NOMO-1 (cell line): ENCODE data around the gene CHST1.

Experiments
- DNase-seq, 2 experiments: peaks; one replicate each; lab custom pipeline; 2025; ENCODE audit not compliant: unreplicated experiment in 2 of 2; lab: John Stamatoyannopoulos, UW

Gene CHST1

GRCh38 chr11:45665206-45665932, at the start of gene CHST1:
TSS of gene CHST1 (minus strand) at chr11:45665622. CDS start at chr11:45650923, 14,699 bp downstream.
- DNase-seq = peak in 1 of 2 experiments; percentile 9

- no peak for DNase-seq
Observed at GRCh38 chr11:45713573-45713972, 48.2 kb upstream of the CHST1 start.

- DNase-seq = no peak
Observed at GRCh38 chr11:45710561-45710960, 45.1 kb upstream of the CHST1 start.

- DNase-seq = no peak
Observed at GRCh38 chr11:45708887-45709663, 43.7 kb upstream of the CHST1 start.

GRCh38 chr11:45704635-45705034, 39.2 kb upstream of the CHST1 start:
- DNase-seq = no peak

- DNase-seq = no peak
Observed at GRCh38 chr11:45704133-45704532, 38.7 kb upstream of the CHST1 start.

- no peak for DNase-seq
Observed at GRCh38 chr11:45702511-45702910, 37.1 kb upstream of the CHST1 start.

- DNase-seq = no peak
Observed at GRCh38 chr11:45698777-45699497, 33.5 kb upstream of the CHST1 start.

GRCh38 chr11:45692808-45693453, 27.5 kb upstream of the CHST1 start:
- DNase-seq = peak in 1 of 2 experiments; percentile 2

- no peak for DNase-seq
Observed at GRCh38 chr11:45688472-45689033, 23.1 kb upstream of the CHST1 start.

GRCh38 chr11:45687836-45688235, 22.4 kb upstream of the CHST1 start:
- DNase-seq = no peak

- DNase-seq = no peak
Observed at GRCh38 chr11:45685964-45686537, 20.6 kb upstream of the CHST1 start.

GRCh38 chr11:45684440-45684839, 19.0 kb upstream of the CHST1 start:
- no peak for DNase-seq

GRCh38 chr11:45683271-45684058, 18.0 kb upstream of the CHST1 start:
- DNase-seq = no peak

- DNase-seq = no peak
Observed at GRCh38 chr11:45679806-45680205, 14.4 kb upstream of the CHST1 start.

GRCh38 chr11:45678976-45679375, 13.6 kb upstream of the CHST1 start:
- no peak for DNase-seq

- DNase-seq = no peak
Observed at GRCh38 chr11:45677770-45678512, 12.5 kb upstream of the CHST1 start.

- DNase-seq = no peak
Observed at GRCh38 chr11:45676522-45677095, 11.2 kb upstream of the CHST1 start.
